RWPE1 (cell line): Measurements from ENCODE around the gene KAT2B.

Experiments used
- CTCF ChIA-PET: fragments of 350-600 bp; sonication (Branson Sonifier 250); formaldehyde crosslinking; extraction: SDS; loops from one replicate; lab custom pipeline; 2021; lab: Yijun Ruan, JAX
- POLR2A ChIA-PET: fragments of 400-600 bp; formaldehyde crosslinking; extraction: SDS; loops from one replicate; lab custom pipeline; 2020; ENCODE audit warnings: antibody characterized with exemption; ENCODE audit not compliant: low non-redundant PET; lab: Yijun Ruan, JAX
- DNase-seq: peaks from one replicate; pipeline ENCODE4 v3.0.0; 2012; ENCODE audit warnings: low spot score
- H3K27ac ChIP-seq: fragments of 450-650 bp; 2 replicates; pipeline ENCODE4 v1.5.1; 2017
- TF ChIP-seq, protein P1 (sequence below): fragments of 450-650 bp; conservative IDR thresholded peaks from 2 replicates; pipeline ENCODE4 v1.5.1; 2017; ENCODE audit warnings: low read depth, mild to moderate bottlenecking

The KAT2B gene

DNA sequence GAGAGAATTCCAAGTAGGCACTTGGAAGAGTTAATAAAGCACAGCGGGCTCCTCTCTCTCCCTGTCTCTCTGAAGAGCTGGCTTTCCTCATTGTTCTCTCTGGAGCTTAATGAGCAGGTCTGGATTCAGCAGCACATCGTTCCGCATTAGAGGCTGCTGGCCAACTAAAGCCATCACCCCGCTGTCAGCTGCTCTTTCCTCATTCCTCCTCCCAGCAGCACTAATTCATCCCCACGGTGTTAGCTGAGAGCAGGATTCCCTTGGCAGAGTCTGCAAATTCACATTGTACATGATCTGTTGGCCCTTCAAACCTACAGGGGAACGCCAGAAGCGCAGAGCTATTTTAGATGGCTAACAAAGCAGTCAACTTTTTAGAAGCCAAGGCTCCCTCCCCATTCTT is 101.6 kb downstream of the KAT2B start:
- POLR2A ChIA-PET, result no interaction called here
- CTCF ChIA-PET, result no interaction called here
- H3K27ac ChIP-seq, result no peak overlapping the region
- no peak for DNase-seq
- TF ChIP-seq, protein P1, sequence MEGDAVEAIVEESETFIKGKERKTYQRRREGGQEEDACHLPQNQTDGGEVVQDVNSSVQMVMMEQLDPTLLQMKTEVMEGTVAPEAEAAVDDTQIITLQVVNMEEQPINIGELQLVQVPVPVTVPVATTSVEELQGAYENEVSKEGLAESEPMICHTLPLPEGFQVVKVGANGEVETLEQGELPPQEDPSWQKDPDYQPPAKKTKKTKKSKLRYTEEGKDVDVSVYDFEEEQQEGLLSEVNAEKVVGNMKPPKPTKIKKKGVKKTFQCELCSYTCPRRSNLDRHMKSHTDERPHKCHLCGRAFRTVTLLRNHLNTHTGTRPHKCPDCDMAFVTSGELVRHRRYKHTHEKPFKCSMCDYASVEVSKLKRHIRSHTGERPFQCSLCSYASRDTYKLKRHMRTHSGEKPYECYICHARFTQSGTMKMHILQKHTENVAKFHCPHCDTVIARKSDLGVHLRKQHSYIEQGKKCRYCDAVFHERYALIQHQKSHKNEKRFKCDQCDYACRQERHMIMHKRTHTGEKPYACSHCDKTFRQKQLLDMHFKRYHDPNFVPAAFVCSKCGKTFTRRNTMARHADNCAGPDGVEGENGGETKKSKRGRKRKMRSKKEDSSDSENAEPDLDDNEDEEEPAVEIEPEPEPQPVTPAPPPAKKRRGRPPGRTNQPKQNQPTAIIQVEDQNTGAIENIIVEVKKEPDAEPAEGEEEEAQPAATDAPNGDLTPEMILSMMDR, result no peak

- no peak overlapping the region for H3K27ac ChIP-seq
- POLR2A ChIA-PET, result no interaction called here
- CTCF ChIA-PET, result no interaction called here
- TF ChIP-seq, protein P1, result no peak
- no peak for DNase-seq
Measured at GRCh38 chr3:20142517-20142916, 102.3 kb downstream of the KAT2B start.

GRCh38 chr3:20143519-20143918 is 103.3 kb downstream of the KAT2B start:
- POLR2A ChIA-PET, result no interaction called here
- TF ChIP-seq, protein P1, result no peak
- no peak for DNase-seq
- H3K27ac ChIP-seq, result no peak overlapping the region
- CTCF ChIA-PET, result no interaction called here

- no peak for DNase-seq
- H3K27ac ChIP-seq, result no peak overlapping the region
- TF ChIP-seq, protein P1, result no peak
- ChIA-PET CTCF (no interaction called here), POLR2A (no interaction called here)
Measured at GRCh38 chr3:20145874-20146273, 105.6 kb downstream of the KAT2B start.

DNA sequence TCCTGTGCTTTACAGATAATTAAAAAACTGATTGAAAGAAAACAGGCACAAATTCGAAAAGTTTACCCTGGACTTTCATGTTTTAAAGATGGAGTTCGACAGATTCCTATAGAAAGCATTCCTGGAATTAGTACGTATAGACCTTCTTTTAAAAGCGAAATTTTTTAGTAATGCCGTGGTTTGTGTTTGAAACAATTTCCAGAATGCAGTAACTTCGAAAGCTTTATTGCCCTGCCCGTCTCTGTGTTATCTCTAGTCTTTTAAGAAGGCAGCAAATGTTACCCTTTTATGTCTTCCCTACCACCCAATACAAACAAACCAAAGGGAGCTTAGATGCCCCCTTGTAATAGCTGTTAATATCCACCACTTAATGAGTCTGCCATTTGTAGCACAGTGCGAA is 106.1 kb downstream of the KAT2B start:
- TF ChIP-seq, protein P1, result no peak
- H3K27ac ChIP-seq, result no peak overlapping the region
- no peak for DNase-seq
- CTCF ChIA-PET, result no interaction called here
- POLR2A ChIA-PET, result no interaction called here

DNA sequence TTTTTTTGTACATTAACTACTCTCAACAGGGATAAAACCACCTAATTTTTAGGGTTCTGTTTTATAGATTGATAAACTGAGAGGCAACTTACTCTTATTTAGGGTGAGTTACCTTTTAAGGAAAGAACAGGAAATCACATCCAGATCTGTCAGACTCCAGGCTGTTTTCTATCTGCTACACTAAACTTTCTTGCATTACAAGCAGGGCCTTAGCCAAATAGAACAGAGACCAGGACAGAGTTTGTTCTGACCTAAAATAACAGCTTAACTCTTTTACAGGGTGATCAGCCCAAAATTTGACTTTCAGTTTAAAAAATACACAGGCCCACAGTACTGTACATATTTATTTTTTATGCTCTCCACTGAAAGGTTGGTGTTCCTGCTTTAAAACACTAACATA is 107.1 kb downstream of the KAT2B start:
- ChIA-PET CTCF (no interaction called here), POLR2A (no interaction called here)
- TF ChIP-seq, protein P1, result no peak
- H3K27ac ChIP-seq, result no peak overlapping the region
- no peak for DNase-seq

DNA sequence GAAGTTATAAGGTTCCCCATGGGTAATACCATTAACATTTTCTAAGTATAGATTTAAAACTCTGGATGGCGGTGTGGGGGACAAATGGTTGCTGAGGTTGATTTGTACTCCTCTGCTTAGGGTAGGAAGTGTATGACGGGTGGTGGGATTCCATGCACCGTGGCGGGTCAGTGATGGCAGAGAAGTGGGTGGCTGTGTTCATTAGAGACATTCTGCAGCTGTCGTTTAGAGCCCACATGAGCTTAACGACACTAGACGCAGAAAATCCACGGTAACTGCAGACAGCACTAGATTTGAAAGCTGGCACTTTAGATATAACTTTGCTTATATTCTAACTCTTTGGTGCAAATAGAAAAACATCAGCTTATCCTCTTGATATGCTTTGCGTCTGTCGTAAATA is 108.2 kb downstream of the KAT2B start:
- TF ChIP-seq, protein P1, result no peak
- DNase-seq, result no peak
- no peak overlapping the region for H3K27ac ChIP-seq
- ChIA-PET POLR2A (no interaction called here), CTCF (no interaction called here)
